DOHH2 (cell line): ENCODE data around the gene OPTC.

Experiments
- CTCF ChIP-seq: fragments of 200-600 bp; sonication (generic); IDR thresholded peaks from one replicate; pipeline ENCODE4 v1.5.1; 2014; ENCODE audit warnings: antibody characterized with exemption, mild to moderate bottlenecking, low read depth, low read length; ENCODE audit not compliant: poor library complexity, severe bottlenecking
- EZH2phosphoT487 ChIP-seq: fragments of 200-600 bp; sonication (generic); IDR thresholded peaks from 2 replicates; pipeline ENCODE4 v1.6.1; 2017; ENCODE audit warnings: borderline replicate concordance, mild to moderate bottlenecking, antibody characterized with exemption, low read length, moderate library complexity, mixed read lengths

DNA sequence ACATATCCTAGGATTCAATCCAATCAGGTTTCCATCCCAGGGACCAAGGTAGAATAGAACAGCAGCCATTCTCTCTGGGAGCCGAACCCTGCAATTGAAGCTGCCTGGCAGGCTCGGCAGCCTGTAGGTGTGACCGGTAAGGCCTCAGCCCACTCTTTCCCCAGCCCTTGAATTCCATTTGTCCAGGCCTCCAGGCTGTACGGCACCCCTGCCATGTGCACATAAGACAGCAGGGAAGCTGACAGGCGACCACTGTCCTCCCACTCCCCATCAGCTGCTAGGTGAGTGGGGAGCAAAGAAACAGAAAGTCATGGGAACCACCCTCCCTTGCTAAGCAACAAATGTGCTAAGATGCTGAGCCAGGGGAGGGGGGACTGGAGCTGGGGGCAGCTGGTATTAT lies 23.0 kb downstream of the OPTC start:
- TF ChIP-seq CTCF = no peak
- no peak for TF ChIP-seq EZH2phosphoT487
